Measurements from ENCODE around the gene CARD9.

The CARD9 gene

GRCh38 chr9:136318776-136319241 lies 54.7 kb downstream of the CARD9 start:
- no peak for DNase-seq

- DNase-seq: no peak
These were observed 55.2 kb downstream of the CARD9 start for GRCh38 chr9:136318111-136318775.

- DNase-seq: no peak
These were observed 55.8 kb downstream of the CARD9 start for GRCh38 chr9:136317695-136318094.

GRCh38 chr9:136316896-136317676 lies 56.4 kb downstream of the CARD9 start:
- DNase-seq: peak; percentile 45

GRCh38 chr9:136316271-136316751 lies 57.2 kb downstream of the CARD9 start:
- no peak for DNase-seq

GRCh38 chr9:136314944-136315343 lies 58.5 kb downstream of the CARD9 start:
- no peak for DNase-seq

GRCh38 chr9:136314056-136314416 lies 59.4 kb downstream of the CARD9 start:
- no peak for DNase-seq
